Activated CD8-positive, alpha-beta memory T cell treated with anti-CD3 and anti-CD28 coated beads for 24 hours (primary cell): ENCODE data around the gene GLP2R.

Experiments
- DNase-seq: peaks from one replicate; pipeline ENCODE4 v3.0.0-alpha.2; 2020

GLP2R gene

DNA sequence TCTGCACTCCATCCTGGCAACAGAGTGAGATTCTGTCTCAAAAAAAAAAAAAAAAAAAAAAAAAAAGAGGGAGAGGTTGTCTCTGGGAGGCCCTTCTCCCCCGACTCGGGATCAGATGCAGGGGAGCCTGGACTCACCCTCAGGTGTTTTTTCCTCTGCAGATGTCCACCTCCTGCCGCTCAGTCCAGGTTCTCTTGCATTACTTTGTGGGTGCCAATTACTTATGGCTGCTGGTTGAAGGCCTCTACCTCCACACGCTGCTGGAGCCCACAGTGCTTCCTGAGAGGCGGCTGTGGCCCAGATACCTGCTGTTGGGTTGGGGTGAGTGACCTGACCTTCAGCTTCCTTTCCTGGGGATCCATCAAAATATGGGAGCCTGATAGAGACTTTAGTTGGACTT is 34.1 kb downstream of the GLP2R start:
- no peak for DNase-seq

DNA sequence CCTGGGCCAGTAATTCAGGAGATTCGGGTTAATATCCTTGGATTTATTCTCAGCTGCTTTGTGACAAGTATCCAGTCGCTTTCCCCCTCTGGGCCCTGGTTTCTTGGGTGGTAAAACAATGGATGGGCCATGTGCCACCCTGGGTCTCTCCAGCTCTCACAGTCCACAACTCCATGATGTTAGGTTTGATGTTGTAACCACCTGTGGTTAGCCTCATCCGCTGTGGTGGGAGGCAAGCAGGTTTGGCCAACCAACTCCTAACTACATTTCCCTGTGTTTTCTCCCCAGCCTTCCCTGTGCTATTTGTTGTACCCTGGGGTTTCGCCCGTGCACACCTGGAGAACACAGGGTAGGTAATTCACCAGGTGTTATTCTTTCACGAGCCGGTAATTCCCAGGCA is 35.1 kb downstream of the GLP2R start:
- no peak for DNase-seq

DNA sequence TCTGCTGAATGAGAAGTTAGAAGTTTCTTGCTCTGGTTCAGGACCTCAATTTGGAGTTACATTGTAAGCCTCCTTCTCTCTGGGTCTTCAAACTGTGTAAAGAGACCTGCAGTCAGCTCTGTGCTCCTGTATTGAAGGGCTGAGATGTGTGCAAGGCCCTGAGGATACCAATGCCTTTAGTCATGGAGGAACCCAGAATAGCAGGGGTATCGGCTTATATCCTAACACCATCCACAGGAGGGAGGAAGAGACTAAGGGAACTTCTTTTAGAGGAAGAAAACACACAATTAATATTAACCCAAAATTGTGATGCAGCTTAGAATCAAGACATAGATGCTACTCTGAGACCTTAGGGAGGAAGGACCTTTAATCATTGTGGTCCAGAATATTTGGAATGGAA is 36.5 kb downstream of the GLP2R start:
- no peak for DNase-seq

DNA sequence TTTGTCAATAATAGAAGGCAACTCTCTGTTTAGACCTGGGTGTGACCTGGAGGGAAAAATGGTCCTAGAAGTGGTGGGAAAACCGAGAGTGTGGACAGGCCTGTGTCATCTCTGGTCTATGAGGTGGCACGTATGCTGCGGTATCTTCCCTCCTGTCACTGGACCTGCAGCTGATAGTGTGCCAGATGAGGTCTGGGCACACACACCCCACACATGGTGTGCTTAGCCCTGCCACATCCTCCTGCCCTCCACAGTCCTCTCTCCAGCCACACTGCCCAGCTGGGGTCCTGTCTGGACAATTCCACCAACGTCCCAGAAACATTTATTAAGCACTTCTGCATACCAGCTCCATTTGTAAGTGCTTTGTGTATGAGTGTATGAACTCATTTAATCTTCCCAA is 37.2 kb downstream of the GLP2R start:
- no peak for DNase-seq

DNA sequence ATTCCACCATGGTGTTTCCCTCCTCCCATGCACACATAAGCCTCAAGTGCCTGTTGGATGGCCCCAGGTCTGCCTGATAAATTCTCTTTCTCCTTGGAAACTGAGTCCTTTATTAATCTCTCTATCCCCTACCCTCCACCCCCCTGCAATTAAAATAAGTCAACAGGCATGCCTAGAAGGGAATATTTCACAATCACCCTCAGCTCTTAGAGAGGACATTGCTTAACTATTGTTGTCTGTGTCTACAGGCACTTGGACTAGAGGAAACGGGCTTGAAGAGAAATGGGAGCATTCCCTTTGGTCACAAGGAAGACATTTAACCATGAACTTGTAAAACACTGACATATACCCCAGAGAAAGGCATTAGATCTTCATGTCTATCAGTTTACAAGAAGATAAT is 39.9 kb downstream of the GLP2R start:
- no peak for DNase-seq

DNA sequence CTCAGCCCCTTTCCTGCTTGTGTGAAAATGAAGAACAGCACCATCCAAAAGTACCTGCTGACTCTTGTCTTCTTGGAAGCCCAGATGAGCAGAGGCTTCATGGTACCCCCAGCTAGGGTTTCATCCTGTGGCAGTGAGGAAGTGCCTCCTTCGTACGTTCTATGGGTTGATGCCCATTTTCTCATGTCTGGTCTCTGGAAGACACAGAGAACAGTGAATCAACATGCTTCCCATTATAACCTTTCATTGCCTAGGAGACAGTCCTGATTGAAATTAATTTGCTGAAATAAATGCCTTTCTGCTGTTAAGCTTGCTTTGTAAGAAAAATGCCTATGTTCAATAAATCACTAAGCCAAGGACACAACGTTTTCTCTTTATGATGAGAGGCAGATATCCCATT is 42.8 kb downstream of the GLP2R start:
- no peak for DNase-seq

DNA sequence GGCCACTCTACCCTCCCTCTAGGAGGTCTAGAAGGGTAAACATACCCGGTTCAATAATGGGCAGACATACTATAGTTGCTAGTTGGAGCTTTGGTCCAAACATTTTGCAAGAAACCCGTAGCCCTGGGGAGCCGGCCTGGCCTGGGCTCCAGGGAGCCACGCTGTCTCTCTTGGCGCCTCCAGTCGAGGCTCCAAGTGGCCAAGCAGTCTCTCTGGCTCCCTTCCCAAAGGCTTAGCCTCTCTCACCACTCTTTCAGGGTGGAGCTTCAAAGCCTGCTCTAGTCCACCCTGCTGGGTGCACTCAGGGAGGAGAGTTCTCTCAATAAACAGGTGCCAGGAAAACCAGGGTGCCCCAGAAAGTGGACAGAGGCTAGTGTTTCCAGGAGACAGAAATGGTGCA is 47.1 kb downstream of the GLP2R start:
- no peak for DNase-seq

DNA sequence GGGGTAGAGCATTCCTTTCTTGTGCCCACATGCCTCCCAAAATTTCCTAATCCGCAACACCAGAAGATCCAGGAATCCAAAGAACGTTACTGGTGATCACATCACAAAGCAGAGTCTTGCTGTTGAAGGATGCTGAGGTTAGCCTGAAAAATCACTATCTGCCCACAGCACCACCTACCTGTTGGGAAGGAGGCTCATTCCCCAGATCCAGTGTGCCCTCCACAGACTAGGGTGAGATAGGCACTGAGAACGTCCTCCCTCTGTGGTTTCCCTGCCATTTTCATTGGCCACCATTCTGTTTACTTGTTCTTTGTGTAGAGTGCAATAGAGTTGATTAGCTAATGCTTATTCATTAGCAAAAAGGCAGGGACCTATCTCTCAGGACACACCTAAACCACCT is 49.0 kb downstream of the GLP2R start:
- DNase-seq, result no peak

DNA sequence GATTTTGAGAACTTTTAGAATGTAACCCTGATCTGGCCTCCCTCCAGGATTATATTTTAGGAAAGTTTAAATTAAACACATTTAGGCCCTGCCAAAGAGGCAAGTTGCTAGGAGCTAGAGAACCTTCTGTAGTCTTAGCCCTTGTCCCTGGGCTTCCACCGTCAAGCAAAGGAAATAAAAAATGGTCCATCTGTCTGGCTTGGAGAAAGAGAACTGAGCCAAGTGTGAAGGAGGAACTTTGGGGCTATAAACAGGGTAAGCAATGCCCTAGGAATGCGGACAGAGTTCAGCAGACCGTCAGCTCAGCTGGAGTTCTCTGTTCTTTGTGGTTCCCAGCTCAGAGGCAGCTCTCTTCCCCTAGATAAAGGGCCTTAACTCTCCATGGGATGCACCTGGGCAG is 49.7 kb downstream of the GLP2R start:
- no peak for DNase-seq

DNA sequence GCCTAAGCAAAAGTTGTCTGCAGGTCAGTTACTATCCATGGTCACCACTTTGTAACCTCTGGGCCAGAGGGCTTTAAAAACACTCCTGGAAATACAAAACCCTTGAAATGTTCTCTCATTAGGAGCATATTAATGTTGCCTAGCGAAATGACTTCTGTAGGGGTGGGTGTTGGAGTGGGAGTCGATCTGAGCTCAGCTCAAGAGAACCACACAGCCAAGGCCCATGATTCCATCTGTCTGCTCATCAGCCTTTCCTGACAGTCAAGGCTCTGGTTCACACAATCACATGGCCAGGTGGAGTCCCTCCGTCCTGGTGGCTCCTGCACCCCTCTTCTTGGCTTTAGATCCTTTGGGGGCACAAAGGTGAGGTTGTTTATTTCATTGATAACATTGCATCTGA is 52.6 kb downstream of the GLP2R start:
- no peak for DNase-seq

DNA sequence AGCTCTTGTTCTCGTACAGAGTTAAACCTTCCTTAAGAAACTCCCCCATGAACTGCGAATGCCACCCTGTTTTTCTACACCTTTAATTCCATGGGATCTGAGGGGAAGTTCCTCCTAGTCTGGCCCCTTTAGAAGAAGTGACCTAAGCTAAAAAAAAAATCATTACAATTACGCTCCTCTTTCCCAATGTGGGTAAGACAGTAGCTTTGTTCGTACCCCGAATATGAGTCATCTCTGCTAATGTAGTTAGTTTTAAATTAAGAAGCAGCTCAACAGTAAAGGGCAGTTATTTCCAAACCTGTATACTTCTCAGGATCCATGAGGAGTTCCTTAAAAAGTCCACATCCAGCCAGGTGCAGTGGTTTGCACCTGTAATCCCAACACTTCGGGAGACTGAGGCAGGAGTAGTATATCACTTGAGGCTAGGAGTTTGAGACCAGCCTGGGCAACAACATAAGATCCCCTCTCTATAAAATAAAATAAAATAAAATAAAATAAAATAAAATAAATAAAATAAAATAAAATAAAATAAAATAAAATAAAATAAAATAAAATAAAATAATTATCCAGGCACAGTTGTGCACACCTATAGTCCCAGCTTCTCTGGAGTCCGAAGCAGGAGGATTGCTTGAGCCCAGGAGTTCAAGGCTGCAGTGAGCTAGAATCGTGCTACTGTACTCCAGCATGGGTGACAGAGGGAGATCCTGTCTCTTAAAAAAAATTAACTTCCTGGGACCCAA is 53.2 kb downstream of the GLP2R start:
- no peak for DNase-seq

DNA sequence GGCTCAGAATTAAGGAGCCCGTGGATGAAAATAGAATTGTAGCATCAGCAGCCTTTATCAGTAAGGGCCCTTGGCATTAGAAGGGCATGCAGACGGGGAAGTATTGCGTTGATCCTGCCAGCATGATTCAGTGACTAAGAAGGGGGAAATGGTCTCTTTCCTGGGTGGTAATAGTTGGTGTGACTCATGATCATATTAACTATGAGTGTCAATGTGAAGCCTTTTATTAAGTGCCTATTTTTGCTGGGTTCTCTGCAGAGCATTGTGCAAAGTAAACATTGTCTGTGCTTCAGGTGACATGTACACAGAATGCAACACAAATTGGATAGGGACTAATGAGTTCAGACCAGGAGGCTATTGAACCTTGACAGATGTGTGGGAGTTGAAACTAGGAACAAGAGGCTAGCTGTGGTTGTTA is 54.9 kb downstream of the GLP2R start:
- no peak for DNase-seq

DNA sequence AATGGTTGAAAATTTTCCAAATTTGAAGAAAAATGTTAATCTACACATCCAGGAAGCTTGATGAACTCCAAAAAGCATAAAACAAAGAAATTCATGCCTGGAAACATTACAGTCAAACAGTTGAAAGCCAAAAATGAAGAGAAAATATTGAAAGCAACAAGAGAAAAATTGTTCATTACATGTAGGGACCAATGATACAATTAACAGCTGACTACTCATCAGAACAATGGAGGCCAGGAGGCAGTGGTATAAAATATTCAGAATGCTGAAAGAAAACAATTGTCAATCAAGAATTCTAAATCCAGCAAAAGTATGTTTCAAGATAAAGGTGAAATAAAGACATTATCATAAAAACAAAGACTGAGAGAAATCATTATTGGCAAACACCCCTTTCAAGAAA is 57.7 kb downstream of the GLP2R start:
- no peak for DNase-seq

DNA sequence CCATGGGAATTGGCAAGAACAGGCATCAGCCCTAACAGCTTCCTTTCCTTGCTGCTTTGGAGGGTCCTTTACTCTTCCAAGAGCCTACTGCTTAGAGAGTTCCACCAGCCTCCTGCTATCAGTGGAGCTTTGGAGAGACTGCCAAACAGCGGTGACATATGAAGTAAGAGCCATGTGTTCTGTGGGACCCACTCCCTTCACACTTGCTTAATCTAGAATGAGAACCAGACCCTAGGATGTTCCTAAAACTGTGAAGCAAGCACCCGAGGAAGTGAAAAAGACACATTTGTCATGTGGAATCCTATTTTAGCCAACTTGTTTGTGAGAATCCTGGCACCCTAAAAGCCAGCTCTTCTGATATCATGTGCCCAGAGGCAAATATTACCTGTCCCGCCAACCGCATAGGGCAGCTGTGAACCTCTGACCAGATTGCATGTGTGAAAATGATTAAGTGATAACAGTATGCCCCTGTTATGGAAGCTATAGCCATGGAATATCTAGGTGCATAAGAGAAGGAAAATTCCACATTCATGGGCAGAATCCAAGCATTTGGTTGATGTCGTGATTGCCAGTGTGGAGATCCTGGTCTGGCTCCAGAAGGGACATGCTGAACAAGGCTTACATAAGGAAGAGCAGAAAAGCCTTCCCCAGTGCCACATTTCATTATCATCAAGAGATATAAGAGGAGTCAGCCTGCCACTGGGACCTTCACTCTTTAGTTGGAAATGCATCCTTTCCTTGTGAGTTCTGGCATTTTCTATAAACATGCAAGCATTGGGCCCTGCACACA is 60.6 kb downstream of the GLP2R start:
- no peak for DNase-seq

DNA sequence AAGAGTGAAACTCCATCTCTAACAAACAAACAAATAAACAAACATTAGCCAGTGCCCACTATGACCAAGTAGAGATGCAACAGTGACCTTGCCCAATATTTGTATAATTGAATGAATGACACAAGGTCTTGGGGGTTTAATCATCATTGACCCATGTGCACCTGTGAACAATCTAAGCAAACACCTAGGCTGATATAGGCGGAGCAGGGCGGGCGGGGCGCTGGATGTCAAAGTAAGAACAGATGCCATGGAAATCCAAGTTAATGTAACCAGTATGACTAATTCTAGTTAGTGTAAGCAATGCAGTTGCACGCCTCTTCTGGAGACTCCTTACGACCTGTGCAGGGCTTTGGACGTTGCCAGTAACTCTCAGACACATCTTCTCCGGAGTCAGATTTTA is 61.8 kb downstream of the GLP2R start:
- DNase-seq, result no peak

DNA sequence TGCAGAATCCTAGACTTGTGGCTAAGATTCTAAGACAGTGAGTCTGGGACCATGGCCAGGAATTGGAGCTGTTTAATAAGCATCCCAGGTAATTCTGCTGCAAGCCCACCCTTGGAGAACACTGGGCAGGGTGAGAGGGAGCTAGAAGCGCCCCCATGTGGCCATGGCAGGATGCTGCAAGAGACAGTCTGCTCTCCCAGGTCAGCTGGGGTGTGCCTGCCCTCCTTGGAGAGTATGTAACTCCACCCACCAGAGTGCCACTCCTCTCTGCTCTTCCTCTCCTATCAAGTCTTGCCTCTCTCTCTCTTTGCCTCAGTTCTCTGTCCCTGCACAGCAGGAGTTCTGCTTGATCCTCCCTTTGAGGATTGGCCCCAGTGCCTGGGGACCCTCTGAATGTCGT is 64.4 kb downstream of the GLP2R start:
- DNase-seq, result no peak

DNA sequence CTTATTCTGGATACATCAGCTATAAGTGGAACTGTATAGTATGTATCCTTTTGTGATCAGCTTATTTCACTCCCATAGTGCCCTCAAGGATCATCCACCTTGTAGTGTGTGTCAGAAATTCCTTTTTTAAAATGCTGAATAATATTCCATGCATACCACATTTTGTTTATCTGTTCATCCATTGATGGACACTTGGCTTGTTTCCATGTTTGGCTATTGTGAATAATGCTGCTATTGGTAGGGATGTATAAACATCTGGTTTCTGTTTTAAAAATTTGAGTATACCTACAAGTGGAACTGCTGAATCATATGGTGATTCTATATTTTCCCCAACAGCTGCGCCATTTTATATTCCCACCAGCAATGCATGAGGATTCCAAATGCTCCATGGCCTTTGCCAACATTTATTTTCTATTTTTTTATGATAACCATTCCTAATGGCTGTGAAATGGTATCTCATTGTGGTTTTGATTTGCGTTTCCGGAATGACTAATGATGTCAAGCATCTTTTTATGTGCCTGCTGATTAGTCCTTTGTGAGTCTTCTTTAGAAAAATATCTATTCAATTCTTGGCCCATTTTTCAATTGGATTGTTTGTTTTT is 67.8 kb downstream of the GLP2R start:
- no peak for DNase-seq

DNA sequence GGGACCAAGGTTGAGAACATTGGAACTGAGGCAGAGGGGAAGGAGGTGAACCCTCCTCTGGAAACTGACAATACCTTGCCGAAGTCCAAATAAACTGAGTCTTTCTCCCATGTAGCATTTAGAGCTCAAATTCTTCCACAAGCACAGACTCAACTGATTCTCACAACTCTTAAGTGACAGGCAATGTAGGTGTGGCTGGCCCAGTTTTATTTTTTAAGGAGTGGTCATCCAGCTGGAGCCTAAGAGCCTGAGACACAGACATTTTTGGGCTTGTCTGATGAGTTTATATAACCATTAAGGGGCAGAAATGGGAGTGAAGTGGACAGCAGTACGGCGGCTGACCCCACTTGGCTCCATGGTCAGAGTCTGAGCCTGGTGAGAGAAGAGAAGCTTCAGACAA is 68.5 kb downstream of the GLP2R start:
- no peak for DNase-seq

DNA sequence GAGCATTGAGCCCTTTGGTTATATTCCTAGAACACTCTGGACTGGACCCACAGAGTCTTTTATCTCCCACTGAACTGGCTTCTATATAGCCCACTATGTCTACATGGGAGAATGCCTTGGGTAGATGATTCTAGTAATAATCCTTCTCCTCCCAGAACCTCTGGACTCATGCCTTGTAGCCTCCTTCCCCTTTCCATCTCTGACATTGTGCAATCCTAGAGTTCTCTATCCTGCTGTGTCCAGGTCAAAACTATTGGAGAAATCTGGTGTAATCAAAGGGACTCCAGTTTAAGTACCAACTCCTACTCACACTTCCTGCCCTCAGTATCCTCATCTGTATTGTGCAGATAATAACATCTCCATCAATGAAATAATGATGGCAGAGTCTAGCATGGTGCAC is 70.2 kb downstream of the GLP2R start:
- no peak for DNase-seq

DNA sequence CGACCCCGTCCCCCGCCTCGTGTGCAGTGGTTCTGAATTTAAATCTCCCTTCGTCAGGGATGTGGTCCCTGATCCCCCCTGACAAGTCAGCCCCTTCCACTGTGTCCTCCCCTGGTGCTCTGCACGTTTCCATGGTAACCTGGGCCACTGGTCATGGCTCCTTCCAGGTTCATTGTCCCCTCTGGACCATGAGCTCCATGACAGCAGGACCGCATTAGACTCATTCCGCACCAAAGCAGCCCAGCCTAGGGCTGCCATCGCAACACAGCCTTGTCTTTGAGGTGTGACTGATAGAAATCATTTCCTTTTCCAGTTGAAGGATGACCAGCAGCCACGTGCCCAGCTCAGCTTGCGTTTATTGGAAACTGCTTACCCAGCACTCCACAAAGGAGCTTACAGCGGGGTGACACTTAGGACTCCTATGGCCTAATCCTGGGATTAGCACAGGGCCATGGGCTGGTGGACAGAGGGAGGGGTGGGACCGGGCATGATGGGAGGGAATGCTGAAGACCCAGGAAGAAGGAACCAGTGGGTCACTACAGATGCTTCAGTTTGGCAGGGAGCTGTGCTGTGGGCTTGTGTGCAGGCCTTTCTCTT is 71.7 kb downstream of the GLP2R start:
- no peak for DNase-seq

DNA sequence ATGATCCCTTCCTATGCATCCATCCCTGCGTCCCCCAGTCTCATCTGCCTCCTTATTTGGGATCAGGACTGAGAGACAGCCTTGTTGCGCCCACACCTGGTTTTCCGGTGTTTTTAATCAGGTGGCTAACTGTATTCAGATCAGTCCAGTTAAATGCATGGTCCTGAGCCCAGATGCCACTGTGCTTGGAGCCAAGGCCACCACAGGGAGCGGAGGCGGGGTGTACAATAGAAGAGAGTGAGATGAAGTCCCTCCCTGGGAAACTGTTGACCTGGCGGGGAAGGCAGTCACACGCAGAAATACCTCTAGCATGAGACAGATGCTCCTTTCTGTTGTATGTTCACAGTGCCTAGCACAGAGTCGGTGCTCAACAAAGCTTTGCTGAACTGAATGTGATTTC is 73.1 kb downstream of the GLP2R start:
- no peak for DNase-seq

DNA sequence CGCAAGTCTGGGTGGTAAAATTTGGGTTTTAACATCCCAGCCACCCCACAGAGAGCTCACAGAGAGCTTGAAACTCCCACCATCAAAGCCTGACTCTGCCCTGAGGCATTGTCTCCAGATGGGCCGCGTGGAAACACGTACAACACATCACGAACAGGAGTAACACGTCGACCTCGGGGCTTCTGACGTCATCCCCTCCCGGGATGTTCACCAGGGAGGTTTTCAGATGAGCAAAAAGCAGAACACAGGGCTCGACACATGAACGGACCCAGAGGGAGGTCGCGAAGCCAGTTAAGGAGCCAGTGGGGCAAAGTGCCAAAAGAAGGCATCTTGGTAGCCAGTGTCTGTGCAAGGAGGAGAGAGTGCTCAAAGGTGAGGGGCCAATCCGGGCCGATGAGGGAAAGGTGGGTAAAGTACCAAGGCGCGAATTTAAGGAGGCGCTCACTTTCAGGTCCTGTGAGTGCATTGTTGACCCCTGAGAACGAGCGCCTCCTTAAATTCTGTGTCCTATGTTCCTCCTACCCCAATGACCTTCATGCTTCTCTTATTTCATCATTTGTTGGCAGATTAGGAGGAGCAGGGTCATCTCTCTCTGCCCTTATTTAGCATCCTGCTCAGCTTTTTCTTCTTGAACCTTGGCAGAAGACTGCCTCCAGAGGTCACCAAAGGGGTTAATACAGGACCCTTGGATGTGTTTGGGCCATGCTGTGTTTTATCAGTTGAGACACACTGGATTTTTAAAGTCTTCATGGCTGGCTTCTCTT is 73.7 kb downstream of the GLP2R start:
- no peak for DNase-seq

DNA sequence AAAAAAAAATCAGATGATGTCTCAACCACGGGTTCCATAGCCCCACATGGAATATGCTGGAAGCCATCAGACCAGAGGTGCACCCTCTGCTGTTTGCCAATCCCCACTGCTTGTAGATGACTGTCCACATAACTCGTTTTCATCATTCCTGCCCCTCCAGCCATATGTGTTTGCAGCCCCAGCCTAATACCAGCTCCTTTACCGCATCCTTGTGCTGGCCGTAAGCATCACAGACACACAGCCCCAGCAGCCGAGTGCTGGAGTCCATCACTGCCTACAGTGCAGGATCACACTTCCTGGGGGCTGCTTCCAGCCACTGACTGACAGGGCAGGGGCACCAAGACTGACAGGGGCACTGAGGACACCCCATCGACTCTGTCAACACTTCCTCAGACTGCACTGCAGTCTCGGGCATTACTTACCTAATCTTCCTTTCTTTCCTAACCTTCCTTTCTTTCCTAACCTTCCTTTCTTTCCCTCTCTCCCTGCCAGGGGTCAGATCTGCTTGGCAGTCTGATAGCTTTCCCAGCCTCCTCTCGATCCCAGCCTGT is 74.4 kb downstream of the GLP2R start:
- DNase-seq, result no peak
